RWPE2 (cell line): Measurements from ENCODE around the gene SBK3.

Source experiments
- ATAC-seq: fragments of 200-7000 bp; cut with Tn5 transposase; 3 replicates; pipeline ENCODE4 v1.9.1; 2021; ENCODE audit warnings: low read depth
- DNase-seq: peaks from one replicate; pipeline ENCODE4 v3.0.0-alpha.2; 2020; ENCODE audit warnings: low spot score
- H3K27ac ChIP-seq: fragments of 450-650 bp; 2 replicates; pipeline ENCODE4 v1.5.1; 2017; ENCODE audit warnings: mild to moderate bottlenecking; ENCODE audit not compliant: poor library complexity, severe bottlenecking
- H3K27me3 ChIP-seq: fragments of 250-450 bp; sonication (Bioruptor Pico); 2 replicates; pipeline ENCODE4 v1.5.1; 2021; ENCODE audit warnings: mild to moderate bottlenecking, moderate library complexity; ENCODE audit not compliant: insufficient read depth, poor library complexity, severe bottlenecking
- H3K36me3 ChIP-seq: fragments of 250-450 bp; sonication (Bioruptor Pico); 2 replicates; pipeline ENCODE4 v1.5.1; 2020; ENCODE audit warnings: low read depth, mild to moderate bottlenecking, moderate library complexity
- H3K4me1 ChIP-seq: fragments of 250-450 bp; sonication (Bioruptor Pico); 2 replicates; pipeline ENCODE4 v1.5.1; 2021; ENCODE audit warnings: mild to moderate bottlenecking, moderate library complexity; ENCODE audit not compliant: insufficient read depth, poor library complexity, severe bottlenecking
- H3K4me3 ChIP-seq: fragments of 250-450 bp; sonication (Bioruptor Pico); 2 replicates; pipeline ENCODE4 v1.5.1; 2021; ENCODE audit warnings: mild to moderate bottlenecking, moderate library complexity; ENCODE audit not compliant: severe bottlenecking
- H3K9me3 ChIP-seq: fragments of 250-450 bp; sonication (Bioruptor Pico); 2 replicates; pipeline ENCODE4 v1.5.1; 2021; ENCODE audit warnings: mild to moderate bottlenecking, moderate library complexity; ENCODE audit not compliant: severe bottlenecking
- TF ChIP-seq, protein P1 (sequence below): fragments of 450-650 bp; IDR thresholded peaks from one replicate; pipeline ENCODE4 v1.5.1; 2017; ENCODE audit warnings: mild to moderate bottlenecking, moderate library complexity; ENCODE audit not compliant: poor library complexity, severe bottlenecking

SBK3 gene

DNA sequence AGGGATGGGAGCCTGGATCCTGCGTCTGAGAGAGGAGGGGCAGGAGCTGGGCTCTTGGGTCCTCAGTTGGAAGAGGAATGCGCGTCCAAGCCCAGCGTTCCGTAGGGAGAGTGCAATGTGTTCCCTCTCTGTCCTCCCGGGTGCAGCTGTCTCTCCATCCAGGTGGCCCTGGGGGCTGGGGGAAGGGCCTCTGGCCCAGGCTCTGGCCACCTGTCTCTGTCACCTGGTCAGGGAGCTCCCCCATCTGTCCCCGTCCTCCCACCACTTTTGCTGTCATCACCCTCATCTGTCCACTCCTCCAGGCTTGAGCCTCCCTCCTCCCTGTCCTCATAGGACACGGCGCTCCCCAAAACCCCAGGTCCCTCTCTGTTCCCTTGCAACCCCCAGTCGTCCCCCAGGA lies 4.7 kb downstream of the SBK3 start:
- ATAC-seq: no peak
- no peaks in the 10 kb centered on the region for H3K9me3 ChIP-seq
- H3K27ac ChIP-seq: no peak overlapping the region
- DNase-seq: no peak
- TF ChIP-seq, protein P1, sequence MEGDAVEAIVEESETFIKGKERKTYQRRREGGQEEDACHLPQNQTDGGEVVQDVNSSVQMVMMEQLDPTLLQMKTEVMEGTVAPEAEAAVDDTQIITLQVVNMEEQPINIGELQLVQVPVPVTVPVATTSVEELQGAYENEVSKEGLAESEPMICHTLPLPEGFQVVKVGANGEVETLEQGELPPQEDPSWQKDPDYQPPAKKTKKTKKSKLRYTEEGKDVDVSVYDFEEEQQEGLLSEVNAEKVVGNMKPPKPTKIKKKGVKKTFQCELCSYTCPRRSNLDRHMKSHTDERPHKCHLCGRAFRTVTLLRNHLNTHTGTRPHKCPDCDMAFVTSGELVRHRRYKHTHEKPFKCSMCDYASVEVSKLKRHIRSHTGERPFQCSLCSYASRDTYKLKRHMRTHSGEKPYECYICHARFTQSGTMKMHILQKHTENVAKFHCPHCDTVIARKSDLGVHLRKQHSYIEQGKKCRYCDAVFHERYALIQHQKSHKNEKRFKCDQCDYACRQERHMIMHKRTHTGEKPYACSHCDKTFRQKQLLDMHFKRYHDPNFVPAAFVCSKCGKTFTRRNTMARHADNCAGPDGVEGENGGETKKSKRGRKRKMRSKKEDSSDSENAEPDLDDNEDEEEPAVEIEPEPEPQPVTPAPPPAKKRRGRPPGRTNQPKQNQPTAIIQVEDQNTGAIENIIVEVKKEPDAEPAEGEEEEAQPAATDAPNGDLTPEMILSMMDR: no peak
- H3K4me1 ChIP-seq: no peaks in the 10 kb centered on the region
- H3K36me3 ChIP-seq: no peaks in the 10 kb centered on the region
- H3K27me3 ChIP-seq: no peaks in the 10 kb centered on the region
- H3K4me3 ChIP-seq: no peak overlapping the region

DNA sequence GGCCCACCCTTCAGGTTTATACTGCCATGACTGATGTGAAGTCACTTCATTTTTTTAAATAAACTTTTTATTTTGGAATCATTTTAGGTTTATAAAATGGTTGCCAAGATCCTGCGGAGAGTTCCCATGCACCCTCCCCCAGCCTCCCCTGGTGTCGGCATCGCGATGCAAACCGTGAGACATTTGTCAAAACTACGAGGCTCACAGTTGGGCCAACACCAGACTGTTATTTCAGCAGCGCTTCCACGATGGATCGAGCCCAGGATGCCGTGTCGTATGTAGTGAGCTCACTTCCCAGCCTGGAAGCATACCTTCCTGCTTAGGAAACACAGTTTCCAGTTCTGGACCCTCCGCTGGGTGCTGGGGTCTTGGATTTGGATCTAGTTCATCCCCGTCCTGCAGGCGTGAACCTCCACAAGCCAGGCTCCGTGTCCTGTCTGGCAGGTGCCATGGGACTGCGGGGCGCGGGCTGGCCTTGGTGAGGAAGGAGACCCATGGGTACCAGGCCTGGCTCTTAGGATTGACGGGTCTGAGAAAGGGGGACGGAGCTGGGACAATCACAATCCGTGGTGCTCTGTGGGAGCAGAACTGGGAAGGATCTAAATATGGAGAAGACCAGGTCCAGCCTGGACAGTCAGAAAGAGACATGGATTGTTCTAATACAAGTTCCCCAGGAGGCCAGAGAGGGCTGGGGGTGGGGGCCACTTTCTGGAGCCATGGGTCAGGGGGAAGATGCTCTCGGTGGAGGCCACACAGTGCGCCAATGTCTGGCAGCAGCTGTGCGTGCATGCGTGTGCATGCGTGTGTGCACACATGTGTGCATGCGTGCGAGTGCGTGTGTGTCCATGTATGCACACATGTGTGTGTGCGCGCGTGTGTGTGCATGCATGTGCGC lies 6.0 kb downstream of the SBK3 start:
- no peak for ATAC-seq
- TF ChIP-seq, protein P1: no peak
- H3K4me3 ChIP-seq: no peak overlapping the region
- no peaks in the 10 kb centered on the region for H3K9me3 ChIP-seq
- DNase-seq: no peak
- no peaks in the 10 kb centered on the region for H3K36me3 ChIP-seq
- no peaks in the 10 kb centered on the region for H3K27me3 ChIP-seq
- no peaks in the 10 kb centered on the region for H3K4me1 ChIP-seq
- no peak overlapping the region for H3K27ac ChIP-seq

DNA sequence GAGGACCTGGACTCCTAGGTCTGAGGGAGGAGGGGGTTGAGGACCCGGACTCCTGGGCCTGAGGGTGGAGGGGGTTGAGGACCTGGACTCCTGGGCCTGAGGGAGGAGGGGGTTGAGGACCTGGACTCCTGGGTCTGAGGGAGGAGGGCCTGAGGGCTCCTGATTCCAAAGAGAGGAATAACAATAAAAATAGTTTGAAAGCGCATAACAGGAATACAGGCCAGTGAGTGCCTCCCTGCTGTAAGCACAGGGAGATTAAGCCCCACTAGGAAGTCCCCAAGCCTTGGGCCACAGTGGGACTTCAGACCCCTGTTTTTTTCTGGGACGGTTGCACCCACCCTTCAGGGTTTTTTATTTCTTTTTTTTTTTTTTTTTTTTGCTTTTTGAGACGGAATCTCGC lies 7.2 kb downstream of the SBK3 start:
- DNase-seq (no peak), ATAC-seq (no peak)
- Histone ChIP-seq H3K9me3 (no peaks in the 10 kb centered on the region), H3K36me3 (no peaks in the 10 kb centered on the region), H3K4me1 (no peaks in the 10 kb centered on the region), H3K27ac (no peak overlapping the region), H3K4me3 (no peak overlapping the region), H3K27me3 (no peaks in the 10 kb centered on the region)
- TF ChIP-seq, protein P1: no peak

DNA sequence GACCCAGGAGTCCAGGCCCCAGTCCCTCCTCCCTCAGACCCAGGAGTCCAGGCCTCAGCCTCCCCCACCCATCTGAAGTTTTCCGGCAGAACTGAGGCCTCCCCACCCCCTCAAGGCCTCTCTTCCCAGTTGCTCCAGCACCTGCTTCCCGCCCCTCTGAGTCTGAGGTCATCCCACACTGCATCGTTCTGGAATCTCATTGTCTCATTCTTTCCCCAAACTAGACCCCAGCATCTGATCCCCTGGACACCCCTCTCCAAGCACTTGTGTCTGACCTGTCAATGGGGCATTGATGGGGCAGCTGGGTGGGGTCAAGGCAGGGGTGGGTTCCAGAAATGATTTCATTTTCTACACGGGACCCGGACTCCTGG lies 7.6 kb downstream of the SBK3 start:
- TF ChIP-seq, protein P1: no peak
- H3K4me3 ChIP-seq: no peak overlapping the region
- H3K27ac ChIP-seq: no peak overlapping the region
- ATAC-seq: 0 out of 3 replicates have a peak, but pooled peaks have one; percentile 33
- DNase-seq: no peak
- H3K9me3 ChIP-seq: no peaks in the 10 kb centered on the region
- H3K27me3 ChIP-seq: no peaks in the 10 kb centered on the region
- no peaks in the 10 kb centered on the region for H3K4me1 ChIP-seq
- no peaks in the 10 kb centered on the region for H3K36me3 ChIP-seq
